ENCODE data around the gene THADA. TPM values are rescaled to one million over a fixed set of nuclear protein-coding genes. Genes with fewer than 3 reads are reported as not detected.
A peak's percentile ranks its signal among the peaks of the same experiment; 100 is the strongest.

THADA gene
- total and polyA plus RNA-seq, 8 donors, result 9.4 to 25.1 (median 18.2) TPM

GRCh38 chr2:43333656-43334144, 262.1 kb downstream of the THADA start:
- intact Hi-C loops (cut with DNase I), result no loop called here
- H3K4me3 ChIP-seq, result no peak overlapping the region
- peaks cover 0 to 16% (median 13%) of the 10 kb centered on the region in 3 donors for H3K4me1 ChIP-seq
- H3K27me3 ChIP-seq, result no peaks in the 10 kb centered on the region
- ATAC-seq (peak in 2 of 4 donors; percentile 29 to 61), DNase-seq (no peak), FAIRE-seq (no peak)
- H3K36me3 ChIP-seq, result no peaks in the 10 kb centered on the region
- peak overlapping the region in 1 of 4 donors; percentile 31 for H3K27ac ChIP-seq
- no peak for TF ChIP-seq CTCF (IDR thresholded peaks at IDR 0.05)
- H3K9me3 ChIP-seq, result no peaks in the 10 kb centered on the region
- 65% methylated on average over 2 of the region's 2 CpGs for WGBS, 2 donors

- whole genome bisulfite sequencing, 2 donors, result 82 to 83% methylated on average over 6 of the region's 6 CpGs
- H3K4me3 ChIP-seq, result no peak overlapping the region
- DNase-seq (no peak), FAIRE-seq (no peak), ATAC-seq (no peak)
- H3K36me3 ChIP-seq, result no peaks in the 10 kb centered on the region
- no peaks in the 10 kb centered on the region for H3K27me3 ChIP-seq
- no peak for TF ChIP-seq CTCF (IDR thresholded peaks at IDR 0.05)
- peaks cover 0 to 16% (median 13%) of the 10 kb centered on the region in 3 donors for H3K4me1 ChIP-seq
- H3K27ac ChIP-seq, result peak overlapping the region in 1 of 4 donors; percentile 31
- no peaks in the 10 kb centered on the region for H3K9me3 ChIP-seq
- intact Hi-C loops (cut with DNase I), result no loop called here
These were observed 262.7 kb downstream of the THADA start for GRCh38 chr2:43333101-43333655.

GRCh38 chr2:43332653-43333052, 263.2 kb downstream of the THADA start:
- WGBS, 2 donors, result 74 to 80% methylated on average over 5 of the region's 5 CpGs
- Histone ChIP-seq H3K36me3 (no peaks in the 10 kb centered on the region), H3K4me1 (peaks cover 0 to 16% (median 13%) of the 10 kb centered on the region in 3 donors), H3K4me3 (no peak overlapping the region), H3K27ac (peak overlapping the region in 1 of 4 donors; percentile 31), H3K9me3 (no peaks in the 10 kb centered on the region), H3K27me3 (no peaks in the 10 kb centered on the region)
- FAIRE-seq (no peak), ATAC-seq (no peak), DNase-seq (no peak)
- no peak for TF ChIP-seq CTCF (IDR thresholded peaks at IDR 0.05)
- intact Hi-C loops (cut with DNase I), result no loop called here

GRCh38 chr2:43331422-43331821, 264.4 kb downstream of the THADA start:
- Histone ChIP-seq H3K9me3 (no peaks in the 10 kb centered on the region), H3K4me3 (no peak overlapping the region), H3K27ac (no peak overlapping the region), H3K36me3 (no peaks in the 10 kb centered on the region), H3K4me1 (peaks cover 0 to 16% (median 13%) of the 10 kb centered on the region in 3 donors), H3K27me3 (no peaks in the 10 kb centered on the region)
- 72 to 82% methylated on average over 1 of the region's 1 CpG for WGBS, 2 donors
- TF ChIP-seq CTCF (IDR thresholded peaks at IDR 0.05), result no peak
- intact Hi-C loops (cut with DNase I), result no loop called here
- FAIRE-seq, result no peak
- peak in 1 of 6 donors; percentile 40 for DNase-seq
- ATAC-seq, result peak; percentile 69 to 84 (median 75)

- Histone ChIP-seq H3K4me3 (no peak overlapping the region), H3K36me3 (no peaks in the 10 kb centered on the region), H3K27me3 (no peaks in the 10 kb centered on the region), H3K4me1 (peaks cover 0 to 16% (median 13%) of the 10 kb centered on the region in 3 donors), H3K27ac (no peak overlapping the region), H3K9me3 (no peaks in the 10 kb centered on the region)
- no peak for DNase-seq
- no peak for TF ChIP-seq CTCF (IDR thresholded peaks at IDR 0.05)
- FAIRE-seq, result no peak
- peak in 3 of 4 donors; percentile 11 to 22 (median 22) for ATAC-seq
- WGBS, 2 donors, result 35 to 47% methylated on average over 5 of the region's 5 CpGs
- intact Hi-C loops (cut with DNase I), result no loop called here
These were observed 266.2 kb downstream of the THADA start for GRCh38 chr2:43329637-43330036.

Data from pancreas (tissue), 10 donors.